Cardiac ventricle fibroblast (primary cell): ENCODE data around the gene TAF1B. TPM values are rescaled to one million over a fixed set of nuclear protein-coding genes. Genes with fewer than 3 reads are reported as not detected.

ENCODE experiments used
- total RNA-seq: library from RNA; depleted of rRNA; stranded (reverse); fragments of >200 nt; gene quantifications from 2 replicates; pipeline ENCODE4 v1.2.3, GENCODE V29; 2015

Gene TAF1B
- 9.4 and 10.0 TPM in 2 replicates for total RNA-seq

DNA sequence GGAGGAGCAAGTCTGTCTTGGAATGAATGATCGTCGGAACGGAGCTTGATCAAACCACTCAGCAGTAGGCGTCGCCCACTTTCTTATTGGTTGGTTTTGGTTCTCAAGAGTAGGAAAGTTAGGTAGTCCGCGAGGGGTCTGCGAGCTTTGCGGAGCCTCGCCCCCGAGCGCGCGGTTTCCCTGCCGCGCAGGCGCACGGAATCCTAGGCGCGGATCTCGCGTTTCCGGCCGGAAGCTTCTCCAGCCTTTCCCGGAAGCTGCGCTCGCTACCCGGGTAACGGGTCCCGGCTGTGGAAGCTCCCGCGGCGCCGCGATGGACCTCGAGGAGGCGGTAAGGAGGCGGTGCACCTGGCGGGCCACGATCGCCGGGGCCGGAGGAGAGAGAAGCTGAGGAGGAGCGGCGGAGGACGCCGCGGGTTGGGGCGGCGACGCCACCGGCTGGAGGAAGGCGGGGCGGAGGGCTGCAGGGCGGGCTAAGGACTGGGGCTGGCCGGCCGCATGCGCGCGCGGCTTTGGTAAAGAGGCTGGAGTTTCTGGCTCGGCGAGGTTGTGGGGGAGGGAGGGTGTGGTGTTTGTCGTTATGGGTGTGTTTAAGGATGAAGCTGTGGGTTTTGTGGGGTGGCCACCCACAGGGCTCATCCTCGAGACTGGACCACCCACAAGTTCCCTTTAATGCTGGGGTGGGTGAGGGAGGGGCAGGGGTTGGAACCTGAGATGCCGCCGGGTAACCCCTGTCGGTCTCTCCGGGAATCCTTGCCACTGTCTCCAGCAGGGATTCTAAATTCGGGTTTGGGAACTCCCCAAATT lies at the start of gene TAF1B:
TSS of gene TAF1B (plus strand) at position 246 of the 807 bp plus-strand sequence. CDS start at position 314, 68 bp downstream.

GRCh38 chr2:9951522-9952285 lies 108.4 kb downstream of the TAF1B start, which contains the start of gene GRHL1:
GRHL1 (plus strand) TSS chr2:9951693; CDS start chr2:9951834, 141 bp downstream.

Other genes starting within 250 kb of the TAF1B start
- gene YWHAQ, start 212.5 kb upstream of the TAF1B start, total RNA-seq = 183 and 194 TPM in 2 replicates
- not detected in 2 replicates for gene GRHL1, start 108.2 kb downstream of the TAF1B start, total RNA-seq
- gene KLF11, start 200.1 kb downstream of the TAF1B start, total RNA-seq = 3.7 and 7.1 TPM in 2 replicates
- 1.2 and 2.1 TPM in 2 replicates for gene CYS1, start 236.9 kb downstream of the TAF1B start, total RNA-seq